Measurements from ENCODE around the gene ZBTB21. TPM values are rescaled to one million over a fixed set of nuclear protein-coding genes. Genes with fewer than 3 reads are reported as not detected.

The ZBTB21 gene
- total RNA-seq, 4 donors from 2014 or later: 5.2 to 19.5 (median 9.7) TPM

- no peak overlapping the region for H3K27ac ChIP-seq
- no peaks in the 10 kb centered on the region for H3K9me3 ChIP-seq
- intact Hi-C loops (cut with DNase I; ENCODE audit: low total_unique reads): loop anchor here (1.0 kb wide), 1 partner anchor 34 kb away; no protein-coding TSS in a partner anchor
- no peak for DNase-seq
- no peak for TF ChIP-seq EP300 (IDR thresholded peaks at IDR 0.05; ENCODE audit: low read depth)
- TF ChIP-seq POLR2AphosphoS5 (IDR thresholded peaks at IDR 0.05): no peak
- TF ChIP-seq, protein P1, sequence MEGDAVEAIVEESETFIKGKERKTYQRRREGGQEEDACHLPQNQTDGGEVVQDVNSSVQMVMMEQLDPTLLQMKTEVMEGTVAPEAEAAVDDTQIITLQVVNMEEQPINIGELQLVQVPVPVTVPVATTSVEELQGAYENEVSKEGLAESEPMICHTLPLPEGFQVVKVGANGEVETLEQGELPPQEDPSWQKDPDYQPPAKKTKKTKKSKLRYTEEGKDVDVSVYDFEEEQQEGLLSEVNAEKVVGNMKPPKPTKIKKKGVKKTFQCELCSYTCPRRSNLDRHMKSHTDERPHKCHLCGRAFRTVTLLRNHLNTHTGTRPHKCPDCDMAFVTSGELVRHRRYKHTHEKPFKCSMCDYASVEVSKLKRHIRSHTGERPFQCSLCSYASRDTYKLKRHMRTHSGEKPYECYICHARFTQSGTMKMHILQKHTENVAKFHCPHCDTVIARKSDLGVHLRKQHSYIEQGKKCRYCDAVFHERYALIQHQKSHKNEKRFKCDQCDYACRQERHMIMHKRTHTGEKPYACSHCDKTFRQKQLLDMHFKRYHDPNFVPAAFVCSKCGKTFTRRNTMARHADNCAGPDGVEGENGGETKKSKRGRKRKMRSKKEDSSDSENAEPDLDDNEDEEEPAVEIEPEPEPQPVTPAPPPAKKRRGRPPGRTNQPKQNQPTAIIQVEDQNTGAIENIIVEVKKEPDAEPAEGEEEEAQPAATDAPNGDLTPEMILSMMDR (IDR thresholded peaks at IDR 0.05): no peak
- TF ChIP-seq POLR2A (IDR thresholded peaks at IDR 0.05): no peak
- H3K36me3 ChIP-seq: peaks cover 0 to 2% (median under 1%) of the 10 kb centered on the region in 4 donors
- no peak overlapping the region for H3K4me3 ChIP-seq
- in situ Hi-C loops (cut with MboI; ENCODE audit: low pct_ligation_motif_present in 1 of 4, low pct_unique_long_range_greater_than_20kb in 1 of 4, low sequenced_read_pairs in 3 of 4): no loop called here
- no peaks in the 10 kb centered on the region for H3K27me3 ChIP-seq
- WGBS, 2 donors (ENCODE audit: low coverage in 1 of 2): 88 to 94% methylated on average over 6 of the region's 6 CpGs
- no peaks in the 10 kb centered on the region for H3K4me1 ChIP-seq
Measured at GRCh38 chr21:41985662-41986416, 24.3 kb downstream of the ZBTB21 start.

DNA sequence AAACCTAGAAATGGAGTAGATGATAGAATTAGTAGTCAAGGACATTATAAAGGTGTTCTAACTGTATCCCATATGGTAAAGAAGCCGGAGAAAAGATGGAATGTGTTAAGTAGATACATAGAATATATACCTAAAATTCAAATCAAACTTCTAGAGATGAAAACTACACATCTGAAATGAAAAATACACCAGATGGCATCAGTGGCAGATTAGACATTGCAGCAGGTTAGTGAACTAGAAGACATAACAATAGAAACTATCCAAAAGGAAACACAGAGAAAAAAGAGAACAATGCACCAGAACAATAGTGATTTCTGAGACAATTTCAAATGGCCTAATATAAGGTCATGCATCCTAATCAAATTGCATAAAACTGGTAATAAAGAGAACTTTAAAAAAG lies 26.9 kb downstream of the ZBTB21 start:
- peaks cover 0 to 6% of the 10 kb centered on the region in 2 donors for H3K9me3 ChIP-seq
- in situ Hi-C loops (cut with MboI; ENCODE audit: low pct_ligation_motif_present in 1 of 4, low pct_unique_long_range_greater_than_20kb in 1 of 4, low sequenced_read_pairs in 3 of 4): no loop called here
- no peak overlapping the region for H3K27ac ChIP-seq
- 97 to 100% methylated on average over 1 of the region's 1 CpG for WGBS, 2 donors (ENCODE audit: low coverage in 1 of 2)
- TF ChIP-seq POLR2AphosphoS5 (IDR thresholded peaks at IDR 0.05): no peak
- TF ChIP-seq, protein P1 (IDR thresholded peaks at IDR 0.05): no peak
- no peak for TF ChIP-seq EP300 (IDR thresholded peaks at IDR 0.05; ENCODE audit: low read depth)
- no peak for TF ChIP-seq POLR2A (IDR thresholded peaks at IDR 0.05)
- DNase-seq: no peak
- no peaks in the 10 kb centered on the region for H3K36me3 ChIP-seq
- intact Hi-C loops (cut with DNase I; ENCODE audit: low total_unique reads): no loop called here
- no peaks in the 10 kb centered on the region for H3K27me3 ChIP-seq
- no peak overlapping the region for H3K4me3 ChIP-seq
- no peaks in the 10 kb centered on the region for H3K4me1 ChIP-seq

GRCh38 chr21:41980561-41980960 lies 29.6 kb downstream of the ZBTB21 start:
- in situ Hi-C loops (cut with MboI; ENCODE audit: low pct_ligation_motif_present in 1 of 4, low pct_unique_long_range_greater_than_20kb in 1 of 4, low sequenced_read_pairs in 3 of 4): no loop called here
- Histone ChIP-seq H3K36me3 (no peaks in the 10 kb centered on the region), H3K4me3 (no peak overlapping the region), H3K27me3 (no peaks in the 10 kb centered on the region), H3K9me3 (peaks cover 0 to 6% of the 10 kb centered on the region in 2 donors), H3K27ac (no peak overlapping the region), H3K4me1 (no peaks in the 10 kb centered on the region)
- no peak for DNase-seq
- TF ChIP-seq, protein P1 (IDR thresholded peaks at IDR 0.05): no peak
- TF ChIP-seq EP300 (IDR thresholded peaks at IDR 0.05; ENCODE audit: low read depth): no peak
- no peak for TF ChIP-seq POLR2A (IDR thresholded peaks at IDR 0.05)
- no peak for TF ChIP-seq POLR2AphosphoS5 (IDR thresholded peaks at IDR 0.05)
- intact Hi-C loops (cut with DNase I; ENCODE audit: low total_unique reads): no loop called here

- H3K36me3 ChIP-seq: no peaks in the 10 kb centered on the region
- in situ Hi-C loops (cut with MboI; ENCODE audit: low pct_ligation_motif_present in 1 of 4, low pct_unique_long_range_greater_than_20kb in 1 of 4, low sequenced_read_pairs in 3 of 4) (no loop called here), intact Hi-C loops (cut with DNase I; ENCODE audit: low total_unique reads) (no loop called here)
- 79% methylated on average over 7 of the region's 7 CpGs; no CpG with 5 or more reads in 1 of the 2 donors for WGBS, 2 donors (ENCODE audit: low coverage in 1 of 2)
- no peak for DNase-seq
- no peak overlapping the region for H3K27ac ChIP-seq
- H3K9me3 ChIP-seq: peaks cover 0 to 6% of the 10 kb centered on the region in 2 donors
- H3K4me1 ChIP-seq: no peaks in the 10 kb centered on the region
- no peaks in the 10 kb centered on the region for H3K27me3 ChIP-seq
- TF ChIP-seq POLR2A (IDR thresholded peaks at IDR 0.05): no peak
- no peak for TF ChIP-seq EP300 (IDR thresholded peaks at IDR 0.05; ENCODE audit: low read depth)
- TF ChIP-seq POLR2AphosphoS5 (IDR thresholded peaks at IDR 0.05): no peak
- TF ChIP-seq, protein P1 (IDR thresholded peaks at IDR 0.05): no peak
- no peak overlapping the region for H3K4me3 ChIP-seq
Measured at GRCh38 chr21:41979751-41980369, 30.3 kb downstream of the ZBTB21 start.

All from transverse colon (tissue), 4 donors.